Caco-2 (cell line): ENCODE measurements around the gene GPR180. TPM values are rescaled to one million over a fixed set of nuclear protein-coding genes. Genes with fewer than 3 reads are reported as not detected.

Experiments used
- BruUV-seq: library from RNA; stranded (reverse); fragments of 400-500 nt; replicated peaks from 2 replicates; lab custom pipeline; 2021; lab: Mats Ljungman, UMichigan
- CTCF ChIA-PET: fragments of 300-600 bp; sonication (Branson Sonifier 250); formaldehyde crosslinking; loops from one replicate; lab custom pipeline; 2022; ENCODE audit warnings: antibody characterized with exemption; lab: Charles Lee
- POLR2A ChIA-PET: fragments of 300-600 bp; sonication (Branson Sonifier 250); formaldehyde crosslinking; loops from one replicate; lab custom pipeline; 2022; ENCODE audit warnings: antibody characterized with exemption; lab: Charles Lee
- DNase-seq, 2 experiments: peaks; one replicate each; pipeline versions ENCODE4 v3.0.0 to v3.0.0-alpha.2; 2020 to 2022
- H3K27me3 ChIP-seq: replicated peaks from 2 replicates; pipeline ENCODE4 v1.6.0; 2011; ENCODE audit warnings: low read length; ENCODE audit not compliant: control insufficient read depth, insufficient read depth
- H3K36me3 ChIP-seq: 2 replicates; pipeline ENCODE4 v1.5.1; 2011; ENCODE audit warnings: low read length; ENCODE audit not compliant: control insufficient read depth, insufficient read depth
- H3K4me1 ChIP-seq: fragments of 250-450 bp; sonication (Bioruptor Pico); 2 replicates; pipeline ENCODE4 v1.5.1; 2020; ENCODE audit warnings: mild to moderate bottlenecking
- H3K4me3 ChIP-seq: 2 replicates; pipeline ENCODE4 v1.5.1; 2011; ENCODE audit warnings: low read depth, mild to moderate bottlenecking, control low read depth, low read length
- H3K9me3 ChIP-seq: fragments of 250-450 bp; sonication (Bioruptor Pico); 2 replicates; pipeline ENCODE4 v1.5.1; 2020; ENCODE audit warnings: mild to moderate bottlenecking, moderate library complexity
- H3K27ac Mint-ChIP-seq: one replicate; pipeline ENCODE4 v1.8.0; 2022; ENCODE audit warnings: mixed read lengths; ENCODE audit not compliant: unreplicated experiment
- H3K27me3 Mint-ChIP-seq: one replicate; pipeline ENCODE4 v1.8.0; 2022; ENCODE audit warnings: mixed read lengths; ENCODE audit not compliant: insufficient read depth, unreplicated experiment
- H3K36me3 Mint-ChIP-seq: one replicate; pipeline ENCODE4 v1.8.0; 2022; ENCODE audit warnings: mild to moderate bottlenecking, mixed read lengths; ENCODE audit not compliant: insufficient read depth, unreplicated experiment
- H3K4me1 Mint-ChIP-seq: one replicate; pipeline ENCODE4 v1.8.0; 2022; ENCODE audit warnings: low read depth, mixed read lengths; ENCODE audit not compliant: unreplicated experiment
- H3K4me3 Mint-ChIP-seq: one replicate; pipeline ENCODE4 v1.8.0; 2022; ENCODE audit warnings: mild to moderate bottlenecking, moderate library complexity, mixed read lengths; ENCODE audit not compliant: unreplicated experiment
- H3K9me3 Mint-ChIP-seq: one replicate; pipeline ENCODE4 v1.8.0; 2022; ENCODE audit warnings: mixed read lengths; ENCODE audit not compliant: unreplicated experiment
- intact Hi-C: fragments of 100-400 bp; cut with micrococcal nuclease; formaldehyde crosslinking; loops from one replicate; pipeline ENCODE4 v1.10.0; 2022; ENCODE audit not compliant: unreplicated experiment
- total RNA-seq: library from RNA; stranded (reverse); gene quantifications from 2 replicates; pipeline ENCODE4 v1.2.3, GENCODE V29; 2022
- TF ChIP-seq, protein P1 (sequence below), 2 experiments: fragments of 200-600 bp in 1 of 2; IDR thresholded peaks; 1 replicate in 1 of 2; 2 replicates in 1 of 2; pipeline versions ENCODE4 v1.5.1 to v1.8.0; 2011 to 2022; ENCODE audit warnings: antibody characterized with exemption in 1 of 2, control low read depth in 1 of 2, inconsistent platforms in 1 of 2, low read depth in 1 of 2, low read length in 1 of 2, mild to moderate bottlenecking in 1 of 2, moderate library complexity in 1 of 2; ENCODE audit not compliant: insufficient read depth in 1 of 2, severe bottlenecking in 1 of 2, unreplicated experiment in 1 of 2

GPR180 gene
- total RNA-seq, 1 experiment from 2014 or later: 6.4 TPM

DNA sequence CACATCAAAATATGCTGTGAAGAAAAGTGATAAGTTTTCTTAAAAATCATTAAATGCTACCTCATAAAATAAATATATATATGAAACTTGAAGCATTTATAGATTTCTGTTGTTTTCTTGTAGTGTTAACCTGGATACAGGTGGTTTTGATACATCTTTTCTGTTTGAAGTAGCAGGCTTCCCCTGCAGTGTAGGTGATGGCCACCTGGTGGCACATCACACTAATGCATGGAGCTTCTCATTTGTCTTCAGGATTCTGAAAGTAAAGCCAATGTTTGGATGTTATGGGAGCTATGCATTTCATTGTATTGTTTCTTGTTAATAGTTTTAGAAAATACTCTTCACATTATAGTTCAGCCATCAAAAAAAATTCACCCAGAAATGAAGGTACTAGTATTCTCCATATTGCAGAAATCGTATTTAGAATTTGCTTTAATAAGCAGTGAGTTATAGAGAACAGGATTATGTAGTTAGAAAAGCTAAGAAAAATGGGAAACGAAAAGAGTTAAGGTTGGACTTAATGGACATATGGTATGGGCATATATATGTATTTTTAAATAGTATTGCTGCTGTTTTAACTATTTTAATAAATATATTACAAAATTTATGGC lies 18.7 kb downstream of the GPR180 start:
- CTCF ChIA-PET: interaction anchor here (0.6 to 1.8 kb wide), 12 partner anchors 10 to 784 kb away, joined by 3 to 9 read pairs (median 4); partner anchors contain the start of gene TGDS
- H3K27ac Mint-ChIP-seq: no peak overlapping the region
- peaks cover 55% of the 10 kb centered on the region for H3K36me3 Mint-ChIP-seq
- no peaks in the 10 kb centered on the region for H3K9me3 Mint-ChIP-seq
- H3K36me3 ChIP-seq: peaks cover 2% of the 10 kb centered on the region
- H3K27me3 ChIP-seq: no peaks in the 10 kb centered on the region
- H3K9me3 ChIP-seq: no peaks in the 10 kb centered on the region; the same call in 1 of the 2 replicates
- POLR2A ChIA-PET: interaction anchor here (1.0 kb wide), 1 partner anchor 25 kb away, joined by 3 read pairs; the partner anchor contains the start of gene TGDS
- H3K4me3 ChIP-seq: no peak overlapping the region
- TF ChIP-seq, protein P1, sequence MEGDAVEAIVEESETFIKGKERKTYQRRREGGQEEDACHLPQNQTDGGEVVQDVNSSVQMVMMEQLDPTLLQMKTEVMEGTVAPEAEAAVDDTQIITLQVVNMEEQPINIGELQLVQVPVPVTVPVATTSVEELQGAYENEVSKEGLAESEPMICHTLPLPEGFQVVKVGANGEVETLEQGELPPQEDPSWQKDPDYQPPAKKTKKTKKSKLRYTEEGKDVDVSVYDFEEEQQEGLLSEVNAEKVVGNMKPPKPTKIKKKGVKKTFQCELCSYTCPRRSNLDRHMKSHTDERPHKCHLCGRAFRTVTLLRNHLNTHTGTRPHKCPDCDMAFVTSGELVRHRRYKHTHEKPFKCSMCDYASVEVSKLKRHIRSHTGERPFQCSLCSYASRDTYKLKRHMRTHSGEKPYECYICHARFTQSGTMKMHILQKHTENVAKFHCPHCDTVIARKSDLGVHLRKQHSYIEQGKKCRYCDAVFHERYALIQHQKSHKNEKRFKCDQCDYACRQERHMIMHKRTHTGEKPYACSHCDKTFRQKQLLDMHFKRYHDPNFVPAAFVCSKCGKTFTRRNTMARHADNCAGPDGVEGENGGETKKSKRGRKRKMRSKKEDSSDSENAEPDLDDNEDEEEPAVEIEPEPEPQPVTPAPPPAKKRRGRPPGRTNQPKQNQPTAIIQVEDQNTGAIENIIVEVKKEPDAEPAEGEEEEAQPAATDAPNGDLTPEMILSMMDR (IDR thresholded peaks at IDR 0.05; ENCODE audit: insufficient read depth in 1 of 2, low read depth in 1 of 2, low read length in 1 of 2, severe bottlenecking in 1 of 2, unreplicated experiment in 1 of 2): peak; percentile 80 to 89
- intact Hi-C loops: loop anchor here (1.0 kb wide), 2 partner anchors 41 to 784 kb away; no protein-coding TSS in a partner anchor
- peak in 1 of 2 experiments; percentile 57 for DNase-seq
- BruUV-seq: no TSS peak
- no peaks in the 10 kb centered on the region for H3K27me3 Mint-ChIP-seq
- no peaks in the 10 kb centered on the region for H3K4me1 ChIP-seq
- H3K4me3 Mint-ChIP-seq: no peak overlapping the region
- no peaks in the 10 kb centered on the region for H3K4me1 Mint-ChIP-seq

DNA sequence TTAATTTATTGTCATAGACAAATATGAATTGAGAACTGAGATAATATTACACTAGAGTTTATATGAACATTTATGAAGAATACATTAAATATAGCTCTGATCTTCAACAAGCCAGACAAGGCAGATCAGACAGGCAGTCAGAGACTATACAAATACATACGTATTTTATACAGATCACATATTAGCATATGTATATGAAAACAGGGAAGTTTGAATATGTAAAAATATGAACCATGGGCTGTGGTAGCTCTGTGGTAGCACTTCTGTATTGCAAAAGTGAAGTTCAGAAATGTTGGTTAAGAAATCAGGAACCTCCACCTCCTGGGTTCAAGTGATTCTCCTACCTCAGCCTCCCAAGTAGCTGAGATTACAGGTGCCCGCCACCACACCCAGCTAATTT lies 20.7 kb downstream of the GPR180 start:
- Mint-ChIP-seq H3K27ac (no peak overlapping the region), H3K4me3 (no peak overlapping the region), H3K4me1 (no peaks in the 10 kb centered on the region), H3K27me3 (no peaks in the 10 kb centered on the region), H3K36me3 (peaks cover 49% of the 10 kb centered on the region), H3K9me3 (no peaks in the 10 kb centered on the region)
- H3K9me3 ChIP-seq: no peaks in the 10 kb centered on the region; the same call in 1 of the 2 replicates
- CTCF ChIA-PET: no interaction called here
- BruUV-seq: no TSS peak
- POLR2A ChIA-PET: no interaction called here
- H3K36me3 ChIP-seq: peaks cover 2% of the 10 kb centered on the region
- no peak overlapping the region for H3K4me3 ChIP-seq
- no peaks in the 10 kb centered on the region for H3K4me1 ChIP-seq
- TF ChIP-seq, protein P1 (IDR thresholded peaks at IDR 0.05; ENCODE audit: insufficient read depth in 1 of 2, low read depth in 1 of 2, low read length in 1 of 2, severe bottlenecking in 1 of 2, unreplicated experiment in 1 of 2): no peak
- DNase-seq: no peak
- intact Hi-C loops: no loop called here
- no peaks in the 10 kb centered on the region for H3K27me3 ChIP-seq

DNA sequence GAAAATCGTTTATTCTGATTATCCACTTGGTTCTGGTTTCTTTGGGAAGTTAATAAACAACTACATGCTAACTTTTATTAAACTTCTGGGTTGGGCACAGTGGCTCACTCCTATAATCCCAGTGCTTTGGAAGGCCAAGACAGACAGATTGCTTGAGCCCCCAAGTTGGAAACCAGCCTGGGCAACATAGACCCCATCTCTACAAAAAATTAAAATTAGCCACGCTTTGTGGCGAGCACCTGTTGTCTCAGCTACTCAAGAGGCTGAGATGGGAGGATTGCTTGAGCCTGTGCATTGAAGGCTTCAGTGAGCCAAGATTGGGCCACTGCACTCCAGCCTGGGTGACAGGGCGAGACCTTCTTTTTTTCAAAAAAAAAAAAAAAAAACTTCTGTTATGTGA lies 21.7 kb downstream of the GPR180 start:
- H3K36me3 Mint-ChIP-seq: peaks cover 43% of the 10 kb centered on the region
- H3K27me3 Mint-ChIP-seq: no peaks in the 10 kb centered on the region
- H3K27me3 ChIP-seq: no peaks in the 10 kb centered on the region
- no peak overlapping the region for H3K4me3 ChIP-seq
- H3K36me3 ChIP-seq: peaks cover 2% of the 10 kb centered on the region
- intact Hi-C loops: no loop called here
- no peaks in the 10 kb centered on the region for H3K9me3 Mint-ChIP-seq
- H3K4me3 Mint-ChIP-seq: no peak overlapping the region
- CTCF ChIA-PET: no interaction called here
- TF ChIP-seq, protein P1 (IDR thresholded peaks at IDR 0.05; ENCODE audit: insufficient read depth in 1 of 2, low read depth in 1 of 2, low read length in 1 of 2, severe bottlenecking in 1 of 2, unreplicated experiment in 1 of 2): no peak
- no TSS peak for BruUV-seq
- no peaks in the 10 kb centered on the region for H3K4me1 ChIP-seq
- H3K9me3 ChIP-seq: no peaks in the 10 kb centered on the region; the same call in 1 of the 2 replicates
- DNase-seq: no peak
- no peak overlapping the region for H3K27ac Mint-ChIP-seq
- POLR2A ChIA-PET: no interaction called here
- H3K4me1 Mint-ChIP-seq: no peaks in the 10 kb centered on the region
